HG03432 (cell line): Measurements from ENCODE around the gene LYRM4.

Experiments used
- ATAC-seq: cut with Tn5 transposase; IDR thresholded peaks from one replicate; pipeline ENCODE4 v1.9.1; 2021; ENCODE audit warnings: mild to moderate bottlenecking, moderate library complexity; ENCODE audit not compliant: unreplicated experiment

The LYRM4 gene

GRCh38 chr6:5105146-5105545 is 155.6 kb downstream of the LYRM4 start:
- no peak for ATAC-seq

- ATAC-seq = no peak
These were observed 156.1 kb downstream of the LYRM4 start for GRCh38 chr6:5104667-5105066.

- no peak for ATAC-seq
These were observed 157.5 kb downstream of the LYRM4 start for GRCh38 chr6:5103250-5103649.

GRCh38 chr6:5102267-5102970 is 158.3 kb downstream of the LYRM4 start:
- no peak for ATAC-seq

- no peak for ATAC-seq
These were observed 159.9 kb downstream of the LYRM4 start for GRCh38 chr6:5100806-5101205.

DNA sequence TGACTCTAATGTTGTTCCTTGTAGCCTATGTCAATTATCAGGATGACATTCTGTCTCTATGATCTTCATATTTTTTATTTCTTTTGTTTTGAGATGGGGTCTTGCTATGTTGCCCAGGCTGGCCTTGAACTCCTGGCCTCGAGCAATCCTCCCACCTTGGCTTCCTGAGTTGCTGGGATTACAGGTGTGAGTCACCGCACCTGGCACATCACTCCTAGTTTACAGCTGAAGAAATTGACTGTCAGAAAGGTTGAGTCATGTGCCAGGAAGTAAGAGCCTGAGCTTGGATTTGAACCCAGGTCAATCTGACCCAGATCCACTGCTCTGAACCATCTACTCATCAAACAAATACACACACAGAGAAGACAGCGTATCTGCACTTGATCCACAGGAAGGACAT is 161.2 kb downstream of the LYRM4 start:
- no peak for ATAC-seq

DNA sequence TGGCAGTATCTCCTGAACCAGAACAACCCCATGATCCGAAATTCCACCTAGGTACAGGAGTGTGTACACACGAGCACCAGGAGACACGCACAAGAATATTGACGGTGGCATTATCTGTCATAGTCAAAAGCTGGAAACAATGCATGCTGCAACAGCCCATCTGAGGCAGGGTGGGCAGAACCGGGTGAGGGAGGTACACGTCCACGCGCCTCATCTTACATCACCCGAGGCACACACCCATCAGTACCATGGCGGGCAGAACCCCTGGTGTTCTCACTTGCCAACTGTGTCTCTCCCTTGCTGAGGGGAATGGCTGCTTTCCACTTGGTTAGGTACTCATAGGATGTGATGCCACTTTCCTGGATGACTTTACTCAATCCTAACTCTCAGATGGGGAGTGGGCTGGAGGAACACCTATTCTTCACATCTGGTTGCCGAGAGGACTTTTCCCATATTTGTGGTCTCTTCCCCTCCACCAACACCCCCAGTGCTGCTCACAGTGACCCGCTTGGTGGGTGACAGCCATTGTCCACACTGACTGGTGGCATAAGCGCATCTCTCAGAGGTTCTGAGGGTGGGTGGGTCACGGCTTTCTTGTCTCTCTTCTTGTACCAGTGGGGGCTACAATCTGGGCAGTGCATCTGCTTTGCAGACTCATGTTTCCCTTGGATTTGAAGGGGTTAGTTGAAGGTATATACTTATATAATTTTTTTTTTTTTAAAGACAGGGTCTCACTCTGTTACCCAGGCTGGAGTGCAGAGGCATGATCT is 162.1 kb downstream of the LYRM4 start:
- ATAC-seq = no peak

- no peak for ATAC-seq
These were observed 164.3 kb downstream of the LYRM4 start for GRCh38 chr6:5096482-5096881.

- ATAC-seq = peak; percentile 77
These were observed 165.5 kb downstream of the LYRM4 start for GRCh38 chr6:5095236-5095635.

GRCh38 chr6:5094327-5094726 is 166.4 kb downstream of the LYRM4 start:
- no peak for ATAC-seq

GRCh38 chr6:5093231-5094015 is 167.3 kb downstream of the LYRM4 start:
- ATAC-seq = no peak

- no peak for ATAC-seq
These were observed 169.3 kb downstream of the LYRM4 start for GRCh38 chr6:5091210-5092069.

GRCh38 chr6:5090603-5091002 is 170.1 kb downstream of the LYRM4 start:
- no peak for ATAC-seq

DNA sequence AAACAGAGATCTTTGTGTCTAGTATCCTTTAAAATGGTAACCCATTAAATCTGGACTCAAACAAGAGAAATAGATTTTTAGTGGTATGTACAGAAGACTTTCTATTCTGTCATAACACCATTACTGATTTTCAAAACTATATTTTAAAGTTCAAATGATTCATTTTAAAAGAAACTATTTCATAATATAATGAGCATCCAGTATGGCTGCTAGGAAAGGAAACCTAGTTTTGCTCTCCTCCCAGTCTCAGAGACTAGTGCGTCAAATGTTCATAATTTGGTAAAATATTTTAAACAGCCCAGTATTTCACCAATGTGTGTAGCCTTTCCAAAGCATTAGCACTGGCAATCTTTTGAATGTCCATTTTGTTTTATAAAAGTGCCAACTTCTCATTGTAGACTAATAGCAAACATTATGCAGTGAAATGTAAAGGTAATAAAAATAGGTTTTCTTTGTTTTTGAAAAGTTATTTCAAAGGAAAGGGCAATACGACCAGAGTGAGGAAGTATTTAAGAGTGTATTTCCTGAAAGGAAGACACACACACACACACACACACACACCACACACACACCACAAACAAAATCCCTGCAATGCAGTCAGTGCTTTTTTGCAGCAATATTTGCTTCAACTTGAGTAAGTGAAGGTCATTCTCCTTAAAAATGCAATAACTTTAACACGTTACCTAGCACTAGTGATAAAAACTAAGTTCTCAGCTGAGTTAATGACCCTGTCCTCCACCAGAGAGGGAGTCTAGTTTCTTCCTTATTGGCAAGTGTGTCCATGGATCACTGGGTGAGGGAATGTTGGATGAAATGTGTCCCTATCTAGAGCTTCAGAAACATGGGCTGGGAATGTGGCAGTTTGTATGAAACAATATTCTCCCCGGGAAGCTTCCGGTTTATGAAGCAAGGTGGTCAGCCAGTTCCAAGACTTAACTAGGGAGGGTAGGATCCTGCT is 171.0 kb downstream of the LYRM4 start:
- no peak for ATAC-seq

GRCh38 chr6:5088780-5089179 is 172.0 kb downstream of the LYRM4 start:
- ATAC-seq = no peak

GRCh38 chr6:5087389-5087788 is 173.4 kb downstream of the LYRM4 start:
- ATAC-seq = no peak

- ATAC-seq = no peak
These were observed 174.4 kb downstream of the LYRM4 start for GRCh38 chr6:5086294-5086890.

DNA sequence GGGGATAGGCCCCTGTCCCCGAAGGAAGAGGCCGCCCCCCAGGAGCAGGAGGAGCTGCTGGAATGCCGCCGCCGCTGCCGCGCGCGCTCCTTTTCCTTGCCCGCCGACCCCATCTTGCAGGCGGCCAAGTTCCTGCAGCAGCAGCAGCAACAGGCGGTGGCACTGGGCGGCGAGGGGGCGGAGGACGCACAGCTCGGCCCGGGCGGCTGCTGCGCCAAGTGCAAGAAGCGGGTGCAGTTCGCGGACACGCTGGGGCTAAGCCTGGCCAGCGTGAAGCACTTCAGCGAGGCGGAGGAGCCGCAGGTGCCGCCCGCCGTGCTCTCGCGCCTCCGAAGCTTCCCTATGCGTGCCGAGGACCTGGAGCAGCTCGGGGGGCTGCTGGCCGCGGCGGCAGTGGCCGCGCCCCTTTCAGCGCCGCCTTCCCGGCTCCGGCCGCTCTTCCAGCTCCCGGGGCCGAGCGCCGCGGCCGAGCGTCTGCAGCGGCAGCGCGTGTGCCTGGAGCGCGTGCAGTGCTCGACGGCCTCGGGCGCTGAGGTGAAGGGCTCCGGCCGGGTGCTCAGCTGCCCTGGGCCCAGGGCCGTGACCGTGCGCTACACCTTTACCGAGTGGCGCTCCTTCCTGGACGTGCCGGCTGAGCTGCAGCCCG is 175.0 kb downstream of the LYRM4 start:
- ATAC-seq = peak; percentile 25
